Fibroblast of lung (primary cell): Measurements from ENCODE around the gene MAP7D2. TPM values are rescaled to one million over a fixed set of nuclear protein-coding genes. Genes with fewer than 3 reads are reported as not detected.

Experiments
- DNase-seq, 2 donors: peaks; one replicate each; pipeline versions ENCODE4 v3.0.0 to v3.0.0-alpha.2; 2010; ENCODE audit warnings: low read depth in 2 of 2
- H2AFZ ChIP-seq: 2 replicates; pipeline ENCODE4 v1.5.1; 2012; ENCODE audit warnings: low read length, control low read depth, inconsistent platforms
- H3K27ac ChIP-seq: 2 replicates; pipeline ENCODE4 v1.5.1; 2011; ENCODE audit warnings: low read length, control low read depth; ENCODE audit not compliant: insufficient read depth
- H3K27me3 ChIP-seq: 2 replicates; pipeline ENCODE4 v1.5.1; 2011; ENCODE audit warnings: mild to moderate bottlenecking, low read length; ENCODE audit not compliant: control insufficient read depth, insufficient read depth
- H3K36me3 ChIP-seq: 2 replicates; pipeline ENCODE4 v1.5.1; 2011; ENCODE audit warnings: low read length; ENCODE audit not compliant: control insufficient read depth, insufficient read depth
- H3K4me1 ChIP-seq: 2 replicates; pipeline ENCODE4 v1.5.1; 2011; ENCODE audit warnings: low read length; ENCODE audit not compliant: control insufficient read depth, insufficient read depth; ENCODE audit errors: extremely low read depth
- H3K4me2 ChIP-seq: 2 replicates; pipeline ENCODE4 v1.5.1; 2011; ENCODE audit warnings: low read length, control low read depth; ENCODE audit not compliant: insufficient read depth; ENCODE audit errors: extremely low read depth
- H3K4me3 ChIP-seq, 4 experiments: fragments of 200-600 bp in 1 of 4; sonication (generic) in 1 of 4; replicated peaks in 1 of 4; 2 replicates each; pipeline ENCODE4 v1.5.1; 2011 to 2016; ENCODE audit warnings: low read length in 4 of 4, low read depth in 3 of 4, mild to moderate bottlenecking in 3 of 4, control low read depth in 2 of 4, inconsistent platforms in 1 of 4, mixed read lengths in 1 of 4; ENCODE audit not compliant: insufficient read depth in 1 of 4; ENCODE audit errors: control extremely low read depth in 1 of 4
- H3K79me2 ChIP-seq: 2 replicates; pipeline ENCODE4 v1.5.1; 2012; ENCODE audit warnings: mild to moderate bottlenecking, low read length, inconsistent platforms; ENCODE audit not compliant: control insufficient read depth, insufficient read depth
- H3K9ac ChIP-seq: 2 replicates; pipeline ENCODE4 v1.5.1; 2011; ENCODE audit warnings: mild to moderate bottlenecking, low read length, control low read depth; ENCODE audit not compliant: insufficient read depth
- H3K9me3 ChIP-seq: 2 replicates; pipeline ENCODE4 v1.5.1; 2012; ENCODE audit warnings: low read depth, low read length; ENCODE audit not compliant: control insufficient read depth, insufficient read depth
- H4K20me1 ChIP-seq: 2 replicates; pipeline ENCODE4 v1.5.1; 2011; ENCODE audit warnings: low read length; ENCODE audit not compliant: control insufficient read depth, insufficient read depth; ENCODE audit errors: extremely low read depth
- CTCF ChIP-seq, 2 donors: IDR thresholded peaks in 1 of 2; conservative IDR thresholded peaks in 1 of 2; 1 replicate in 1 of 2; 2 replicates in 1 of 2; pipeline ENCODE4 v1.5.1; 2011 to 2012; ENCODE audit warnings: low read length in 2 of 2, control low read depth in 1 of 2, inconsistent platforms in 1 of 2, low read depth in 1 of 2, mild to moderate bottlenecking in 1 of 2
- EZH2 ChIP-seq: IDR thresholded peaks from 2 replicates; pipeline ENCODE4 v1.5.1; 2012; ENCODE audit warnings: low read length, control low read depth, mild to moderate bottlenecking; ENCODE audit errors: missing control alignments
- polyA plus RNA-seq, 2 donors: library from polyadenylated mRNA; depleted of rRNA in 1 of 2; stranded (reverse) in 1 of 2; unstranded in 1 of 2; fragments of >200 nt; gene quantifications; 2 replicates each; pipeline ENCODE4 v1.2.1, GENCODE V29; 2011 to 2012; ENCODE audit warnings: missing spikeins in 1 of 2
- total RNA-seq: library from RNA; depleted of rRNA; stranded (reverse); fragments of >200 nt; gene quantifications from 2 replicates; pipeline ENCODE4 v1.2.1, GENCODE V29; 2014

Gene MAP7D2
- total and polyA plus RNA-seq, 2 donors (not counting 1 experiment from before 2014, with no cell fraction given), result under 0.01 to 0.26 TPM

- Histone ChIP-seq H3K9ac (no peak overlapping the region), H3K9me3 (no peaks in the 10 kb centered on the region), H3K27me3 (no peaks in the 10 kb centered on the region), H3K27ac (no peak overlapping the region), H3K4me3 (no peak overlapping the region), H4K20me1 (no peaks in the 10 kb centered on the region), H3K79me2 (no peaks in the 10 kb centered on the region), H2AFZ (no peak overlapping the region), H3K4me2 (no peak overlapping the region), H3K36me3 (no peaks in the 10 kb centered on the region), H3K4me1 (no peaks in the 10 kb centered on the region)
- DNase-seq, result no peak
- TF ChIP-seq CTCF (conservative IDR thresholded peaks at IDR 0.05 in 1 of 2, IDR thresholded peaks at IDR 0.05 in 1 of 2; ENCODE audit: low read depth in 1 of 2, low read length in 2 of 2) (no peak), EZH2 (no peak)
These were observed 134.8 kb downstream of the MAP7D2 start for GRCh38 chrX:19981947-19982346.

DNA sequence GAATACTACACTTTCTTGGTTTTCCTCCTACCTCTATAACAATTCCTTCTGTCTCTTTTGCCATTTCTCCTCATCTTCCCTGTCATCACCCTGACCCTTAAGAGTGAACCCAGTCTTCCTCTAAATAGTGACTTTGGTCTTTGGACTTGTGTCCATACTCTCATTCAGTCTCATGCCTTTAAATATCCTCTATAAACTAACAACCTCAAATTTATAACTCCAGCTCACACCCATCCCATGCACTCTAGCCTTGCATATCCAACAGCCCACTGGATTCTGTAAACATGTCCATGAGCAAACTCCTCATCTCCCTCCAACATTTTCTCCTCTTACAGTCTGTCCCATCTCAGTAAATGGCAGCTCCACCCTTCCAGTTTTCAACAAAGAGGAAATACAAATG is 140.9 kb downstream of the MAP7D2 start:
- Histone ChIP-seq H4K20me1 (no peaks in the 10 kb centered on the region), H3K27me3 (no peaks in the 10 kb centered on the region), H3K79me2 (no peaks in the 10 kb centered on the region), H3K9me3 (no peaks in the 10 kb centered on the region), H3K36me3 (no peaks in the 10 kb centered on the region), H3K9ac (no peak overlapping the region), H3K4me3 (no peak overlapping the region), H3K27ac (no peak overlapping the region), H3K4me2 (no peak overlapping the region), H2AFZ (no peak overlapping the region), H3K4me1 (no peaks in the 10 kb centered on the region)
- DNase-seq, result no peak
- TF ChIP-seq EZH2, result no peak
- TF ChIP-seq CTCF (conservative IDR thresholded peaks at IDR 0.05 in 1 of 2, IDR thresholded peaks at IDR 0.05 in 1 of 2; ENCODE audit: low read depth in 1 of 2, low read length in 2 of 2), result no peak

- no peak overlapping the region for H3K4me3 ChIP-seq
- no peak overlapping the region for H3K4me2 ChIP-seq
- H3K79me2 ChIP-seq, result no peaks in the 10 kb centered on the region
- H3K9ac ChIP-seq, result no peak overlapping the region
- no peaks in the 10 kb centered on the region for H3K27me3 ChIP-seq
- H2AFZ ChIP-seq, result no peak overlapping the region
- no peak overlapping the region for H3K27ac ChIP-seq
- H3K36me3 ChIP-seq, result no peaks in the 10 kb centered on the region
- TF ChIP-seq EZH2, result no peak
- no peak for TF ChIP-seq CTCF (conservative IDR thresholded peaks at IDR 0.05 in 1 of 2, IDR thresholded peaks at IDR 0.05 in 1 of 2; ENCODE audit: low read depth in 1 of 2, low read length in 2 of 2)
- H3K9me3 ChIP-seq, result no peaks in the 10 kb centered on the region
- DNase-seq, result no peak
- no peaks in the 10 kb centered on the region for H4K20me1 ChIP-seq
- H3K4me1 ChIP-seq, result no peaks in the 10 kb centered on the region
These were observed 143.7 kb downstream of the MAP7D2 start for GRCh38 chrX:19972984-19973383.
